Measurements from ENCODE around the gene MTRF1. TPM values are rescaled to one million over a fixed set of nuclear protein-coding genes. Genes with fewer than 3 reads are reported as not detected.

MTRF1 gene
- total and polyA plus RNA-seq, 2 of the 8 experiments (the other 6 are each of a cell fraction or from before 2014, with no cell fraction given), result 8.0 to 19.2 TPM

DNA sequence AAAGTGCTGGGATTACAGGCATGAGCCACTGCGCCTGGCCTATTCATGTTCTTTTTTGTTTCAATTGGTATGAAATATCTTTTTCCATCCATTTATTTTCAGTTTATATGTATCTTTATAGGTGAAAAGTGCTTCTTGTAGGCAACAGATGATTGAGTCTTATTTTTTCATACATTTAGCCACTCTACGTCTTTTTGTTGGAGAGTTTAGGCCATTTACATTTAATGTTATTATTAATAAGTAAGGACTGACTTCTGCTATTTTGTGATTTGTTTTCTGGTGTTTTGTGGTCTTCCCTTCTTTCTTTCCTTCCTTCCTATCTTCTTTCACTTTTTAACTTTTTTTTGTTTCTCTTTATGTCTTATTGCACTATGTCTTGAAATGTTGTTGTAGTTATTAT is 52.3 kb downstream of the MTRF1 start:
- no peak overlapping the region for H2BK120ac ChIP-seq (replicated peaks; ENCODE audit: low read depth, low read length)
- H3K27ac ChIP-seq (ENCODE audit: low read depth, low read length), result no peak overlapping the region
- no peak overlapping the region for H3K9ac ChIP-seq (replicated peaks in 1 of 4; ENCODE audit: extremely low read depth in 1 of 4, low read depth in 3 of 4, low read length in 3 of 4)
- H3K9me3 ChIP-seq (ENCODE audit: insufficient read depth in 2 of 2, low read depth in 1 of 2, low read length in 1 of 2), result peaks cover 0 to 8% of the 10 kb centered on the region in 2 experiments; a peak in 1 of 4 replicates
- H2BK12ac ChIP-seq (ENCODE audit: low read depth, low read length), result no peak overlapping the region
- no peak overlapping the region for H3K14ac ChIP-seq (ENCODE audit: insufficient read length)
- DNase-seq (ENCODE audit: low read depth in 1 of 2, low spot score in 2 of 2), result no peak
- H3K27me3 ChIP-seq (replicated peaks in 1 of 4; ENCODE audit: control insufficient read depth in 3 of 4, extremely low read depth in 1 of 4, insufficient read depth in 3 of 4, low read length in 3 of 4), result no peaks in the 10 kb centered on the region
- no peaks in the 10 kb centered on the region for H3K36me3 ChIP-seq (ENCODE audit: control insufficient read depth in 2 of 4, insufficient read depth in 4 of 4, low read length in 3 of 4)
- H2AK5ac ChIP-seq (ENCODE audit: low read depth, low read length), result no peak overlapping the region
- H3K4me2 ChIP-seq (ENCODE audit: insufficient read depth in 1 of 2, low read depth in 2 of 2, low read length in 2 of 2), result no peak overlapping the region
- no peak overlapping the region for H4K91ac ChIP-seq (replicated peaks; ENCODE audit: insufficient read length, low read length)
- 96% methylated on average over 2 of the region's 2 CpGs; no CpG with 5 or more reads in 1 of the 2 experiments for WGBS, 2 experiments (ENCODE audit: extremely low coverage in 1 of 2, insufficient coverage in 1 of 2, insufficient read length in 1 of 2, insufficient replicate concordance in 2 of 2, low coverage in 1 of 2, low lambda C conversion rate in 2 of 2, missing lambda C conversion rate in 1 of 2)
- no peaks in the 10 kb centered on the region; the same call in 1 of the 2 replicates for H3K23me2 ChIP-seq (ENCODE audit: low read depth, low read length)
- no peak overlapping the region for H3K56ac ChIP-seq (replicated peaks; ENCODE audit: insufficient read length, low read depth, low read length)
- H4K8ac ChIP-seq (ENCODE audit: extremely low read depth, insufficient read depth, low read length), result no peak overlapping the region
- H3K4ac ChIP-seq (replicated peaks; ENCODE audit: insufficient read length, low read depth, low read length), result no peak overlapping the region
- no peak overlapping the region for H3K18ac ChIP-seq (ENCODE audit: extremely low read depth, low read length)
- H3K79me1 ChIP-seq (ENCODE audit: low read depth, low read length), result no peaks in the 10 kb centered on the region
- H2BK20ac ChIP-seq (ENCODE audit: low read length), result no peak overlapping the region
- FAIRE-seq, result no peak
- no peak overlapping the region for H2AFZ ChIP-seq (ENCODE audit: low read length)
- POLR2A ChIA-PET (ENCODE audit: partially characterized antibody), result interaction anchor here (0.7 kb wide), 1 partner anchor 17 kb away, joined by 3 read pairs; the partner anchor contains the start of gene KBTBD7
- no peak overlapping the region for H3K23ac ChIP-seq (ENCODE audit: insufficient read length)
- no peak overlapping the region for H3K4me3 ChIP-seq (ENCODE audit: extremely low read depth in 1 of 4, insufficient read depth in 2 of 4, low read depth in 3 of 4, low read length in 4 of 4)
- no peaks in the 10 kb centered on the region for H3K4me1 ChIP-seq (replicated peaks in 1 of 4; ENCODE audit: control insufficient read depth in 3 of 4, insufficient read depth in 4 of 4, low read length in 3 of 4)
- no peaks in the 10 kb centered on the region for H3K79me2 ChIP-seq (ENCODE audit: control insufficient read depth in 1 of 2, insufficient read depth in 2 of 2, low read length in 2 of 2)
- H2BK5ac ChIP-seq (ENCODE audit: low read depth, low read length), result no peak overlapping the region
- CTCF ChIA-PET (ENCODE audit: partially characterized antibody), result no interaction called here
- no peak overlapping the region for H2BK15ac ChIP-seq (ENCODE audit: low read length)
- no peak overlapping the region for H4K5ac ChIP-seq (ENCODE audit: insufficient read length, low read depth, low read length)
- H4K20me1 ChIP-seq (replicated peaks in 1 of 2; ENCODE audit: control insufficient read depth in 1 of 2, insufficient read depth in 2 of 2, low read length in 2 of 2), result no peaks in the 10 kb centered on the region
- no peak for TF ChIP-seq CEBPB (IDR thresholded peaks at IDR 0.05; ENCODE audit: low read depth, low read length)
- TF ChIP-seq SP2 (IDR thresholded peaks at IDR 0.05; ENCODE audit: low read length), result no peak
- no peak for TF ChIP-seq CTBP2 (IDR thresholded peaks at IDR 0.05; ENCODE audit: borderline replicate concordance, insufficient read depth, insufficient read length, low read length)
- TF ChIP-seq RAD21 (IDR thresholded peaks at IDR 0.05 in 1 of 2, conservative IDR thresholded peaks at IDR 0.05 in 1 of 2; ENCODE audit: low read depth in 2 of 2, low read length in 2 of 2), result no peak
- no peak for TF ChIP-seq EGR1 (IDR thresholded peaks at IDR 0.05; ENCODE audit: borderline replicate concordance, low read depth, low read length)

Data from H1 (cell line).